Spleen (tissue), 11 donors: ENCODE measurements around the gene IMPDH1. TPM values are rescaled to one million over a fixed set of nuclear protein-coding genes. Genes with fewer than 3 reads are reported as not detected.

Experiments used
- DNase-seq: peaks from one replicate; pipeline ENCODE4 v3.0.0-alpha.2; 2020
- H3K27ac ChIP-seq, 8 donors: fragments of 200-600 bp; sonication (generic) in 7 of 8; 1 replicate in 4 of 8; 2 replicates in 4 of 8; pipeline versions ENCODE4 v1.5.0 to v1.8.0; 2016 to 2021; ENCODE audit warnings: inconsistent platforms in 4 of 8, mild to moderate bottlenecking in 4 of 8, moderate library complexity in 1 of 8
- H3K27me3 ChIP-seq, 7 donors: fragments of 200-600 bp; sonication (generic) in 6 of 7; replicated peaks in 1 of 7; 1 replicate in 4 of 7; 2 replicates in 3 of 7; pipeline versions ENCODE4 v1.5.0 to v1.8.0; 2016 to 2021; ENCODE audit warnings: inconsistent platforms in 3 of 7, mild to moderate bottlenecking in 1 of 7
- H3K36me3 ChIP-seq, 6 donors: fragments of 200-600 bp; sonication (generic) in 5 of 6; 1 replicate in 4 of 6; 2 replicates in 2 of 6; pipeline versions ENCODE4 v1.5.0 to v1.8.0; 2016 to 2021; ENCODE audit warnings: inconsistent platforms in 2 of 6
- H3K4me1 ChIP-seq, 6 donors: fragments of 200-600 bp; sonication (generic) in 5 of 6; 1 replicate in 3 of 6; 2 replicates in 3 of 6; pipeline versions ENCODE4 v1.5.0 to v1.8.0; 2016 to 2021; ENCODE audit warnings: inconsistent platforms in 3 of 6
- H3K4me3 ChIP-seq, 8 donors: fragments of 200-600 bp; sonication (generic) in 7 of 8; 1 replicate in 4 of 8; 2 replicates in 4 of 8; pipeline versions ENCODE4 v1.5.0 to v1.8.0; 2016 to 2021; ENCODE audit warnings: inconsistent platforms in 4 of 8, mild to moderate bottlenecking in 4 of 8, moderate library complexity in 2 of 8
- H3K9me3 ChIP-seq, 8 donors: fragments of 200-600 bp; sonication (generic) in 7 of 8; 1 replicate in 4 of 8; 2 replicates in 4 of 8; pipeline versions ENCODE4 v1.5.0 to v1.8.0; 2016 to 2021; ENCODE audit warnings: inconsistent platforms in 4 of 8
- POLR2A ChIP-seq, 3 donors: fragments of 450-650 bp; IDR thresholded peaks; one replicate each; pipeline ENCODE4 v1.5.1; 2017; ENCODE audit warnings: antibody characterized with exemption in 3 of 3, mild to moderate bottlenecking in 1 of 3
- POLR2AphosphoS5 ChIP-seq, 3 donors: sonication (generic); formaldehyde crosslinking; IDR thresholded peaks; one replicate each; pipeline ENCODE4 v1.5.1; 2017; ENCODE audit warnings: antibody characterized with exemption in 3 of 3
- WGBS, 5 donors: extraction: QIAGEN DNeasy Blood & Tissue Kit in 3 of 5; methylation state at CpG; one replicate each; pipeline versions ENCODE4 v1.1.5 to v1.1.7; 2013 to 2018; 5-methylcytosine and 5-hydroxymethylcytosine counted together
- intact Hi-C: fragments of 100-400 bp; cut with DNase I; formaldehyde crosslinking; loops from one replicate; pipeline ENCODE4 v1.15.0; 2023; ENCODE audit warnings: low total_unique reads
- polyA plus RNA-seq, 3 donors: library from polyadenylated mRNA; stranded (reverse); fragments of 200-250 nt; gene quantifications; one replicate each; pipeline ENCODE4 v1.2.1, GENCODE V29; 2013
- total RNA-seq, 7 donors: library from RNA; depleted of rRNA in 3 of 7; stranded (reverse); fragments of >200 nt in 3 of 7; fragmentation: NEBNext Ultra II Directional in 4 of 7; extraction: Animal tissue kit (Norgen Biotek cat#: 25700) in 4 of 7; gene quantifications; one replicate each; pipeline versions ENCODE4 v1.1.0 to v1.2.1, GENCODE V29; 2016 to 2021
- TF ChIP-seq, protein P1 (sequence below), 11 experiments: fragments of 200-600 bp in 7 of 11; fragments of 450-650 bp in 4 of 11; sonication (generic) in 4 of 11; IDR thresholded peaks in 8 of 11; conservative IDR thresholded peaks in 3 of 11; 1 replicate in 7 of 11; 2 replicates in 4 of 11; pipeline versions ENCODE4 v1.4.0 to v1.8.0; 2016 to 2021; ENCODE audit warnings: antibody characterized with exemption in 11 of 11, inconsistent platforms in 4 of 11, mild to moderate bottlenecking in 1 of 11
- donor health status: healthy with polysubstance abuse.
- donor health status: DM: no; HTN: no; CAD: no; lungs with moderate emphysema.
- donor health status: DM: no; HTN: no; CAD: no.
- donor health status: Bipolar disorder and iron deficiency.
- donor health status: healthy.
- donor health status: DM: no; HTN: no; CAD: no.
- donor health status: DM: yes; HTN: yes; CAD: no.

Gene IMPDH1
- total and polyA plus RNA-seq, 10 donors: 29.9 to 120 (median 83.1) TPM

DNA sequence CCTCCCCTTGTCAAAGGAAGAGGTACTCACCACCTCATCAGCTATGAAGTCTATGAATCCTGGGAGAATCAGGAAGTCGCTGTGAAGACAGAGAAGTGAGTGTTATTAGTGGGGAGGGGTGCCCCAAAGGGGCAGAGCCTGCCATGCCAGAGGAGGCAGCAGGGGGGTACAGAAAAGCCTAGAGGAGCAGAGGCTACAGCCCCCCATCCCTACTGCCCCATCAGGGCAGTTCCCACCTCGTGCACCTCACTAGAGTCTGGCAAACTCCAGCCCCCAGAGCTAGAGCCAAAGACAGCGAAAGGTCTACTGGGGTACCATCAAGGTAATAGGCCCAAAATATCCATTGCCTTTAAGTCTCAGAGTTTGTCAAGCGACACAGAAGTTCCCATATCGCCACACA is 6.1 kb downstream of the IMPDH1 start:
- no peak overlapping the region for H3K27ac ChIP-seq
- H3K36me3 ChIP-seq: peaks cover 0 to 51% (median 31%) of the 10 kb centered on the region in 6 donors
- no peak for TF ChIP-seq POLR2AphosphoS5 (IDR thresholded peaks at IDR 0.05)
- TF ChIP-seq, protein P1, sequence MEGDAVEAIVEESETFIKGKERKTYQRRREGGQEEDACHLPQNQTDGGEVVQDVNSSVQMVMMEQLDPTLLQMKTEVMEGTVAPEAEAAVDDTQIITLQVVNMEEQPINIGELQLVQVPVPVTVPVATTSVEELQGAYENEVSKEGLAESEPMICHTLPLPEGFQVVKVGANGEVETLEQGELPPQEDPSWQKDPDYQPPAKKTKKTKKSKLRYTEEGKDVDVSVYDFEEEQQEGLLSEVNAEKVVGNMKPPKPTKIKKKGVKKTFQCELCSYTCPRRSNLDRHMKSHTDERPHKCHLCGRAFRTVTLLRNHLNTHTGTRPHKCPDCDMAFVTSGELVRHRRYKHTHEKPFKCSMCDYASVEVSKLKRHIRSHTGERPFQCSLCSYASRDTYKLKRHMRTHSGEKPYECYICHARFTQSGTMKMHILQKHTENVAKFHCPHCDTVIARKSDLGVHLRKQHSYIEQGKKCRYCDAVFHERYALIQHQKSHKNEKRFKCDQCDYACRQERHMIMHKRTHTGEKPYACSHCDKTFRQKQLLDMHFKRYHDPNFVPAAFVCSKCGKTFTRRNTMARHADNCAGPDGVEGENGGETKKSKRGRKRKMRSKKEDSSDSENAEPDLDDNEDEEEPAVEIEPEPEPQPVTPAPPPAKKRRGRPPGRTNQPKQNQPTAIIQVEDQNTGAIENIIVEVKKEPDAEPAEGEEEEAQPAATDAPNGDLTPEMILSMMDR (IDR thresholded peaks at IDR 0.05 in 8 of 11, conservative IDR thresholded peaks at IDR 0.05 in 3 of 11): no peak
- no peak for TF ChIP-seq POLR2A (IDR thresholded peaks at IDR 0.05)
- H3K9me3 ChIP-seq: no peaks in the 10 kb centered on the region
- WGBS, 5 donors: 86 to 94% (median 90%) methylated on average over 5 of the region's 5 CpGs
- no peak for DNase-seq
- intact Hi-C loops: no loop called here
- H3K27me3 ChIP-seq: no peaks in the 10 kb centered on the region
- no peak overlapping the region for H3K4me3 ChIP-seq
- H3K4me1 ChIP-seq: peaks cover 17 to 49% (median 43%) of the 10 kb centered on the region in 6 donors

DNA sequence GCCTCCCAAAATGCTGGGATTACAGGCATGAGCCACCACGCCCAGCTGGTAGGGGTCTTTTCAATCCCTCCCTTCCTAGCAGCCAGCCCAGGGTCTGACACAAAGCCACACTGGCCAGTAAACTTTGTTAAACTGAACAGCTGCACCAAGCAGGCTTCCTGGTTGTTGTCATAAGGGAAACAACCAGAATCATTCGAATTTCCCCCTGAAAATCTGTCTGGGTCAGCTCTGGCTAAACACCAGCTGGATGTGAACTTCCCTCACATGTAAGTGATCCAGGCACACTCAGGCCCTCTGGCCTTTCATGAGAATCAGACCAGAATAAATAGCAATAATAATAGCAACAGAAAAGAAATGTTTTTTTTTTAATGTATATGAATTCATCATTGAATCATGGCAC is 7.4 kb downstream of the IMPDH1 start:
- H3K27ac ChIP-seq: no peak overlapping the region
- 67 to 85% (median 82%) methylated on average over 2 of the region's 2 CpGs for WGBS, 5 donors
- H3K4me1 ChIP-seq: peaks cover 14 to 36% (median 30%) of the 10 kb centered on the region in 6 donors
- no peaks in the 10 kb centered on the region for H3K9me3 ChIP-seq
- H3K36me3 ChIP-seq: peaks cover 0 to 64% (median 43%) of the 10 kb centered on the region in 6 donors
- no peak overlapping the region for H3K4me3 ChIP-seq
- no peak for DNase-seq
- TF ChIP-seq POLR2AphosphoS5 (IDR thresholded peaks at IDR 0.05) (no peak), POLR2A (IDR thresholded peaks at IDR 0.05) (no peak)
- TF ChIP-seq, protein P1 (IDR thresholded peaks at IDR 0.05 in 8 of 11, conservative IDR thresholded peaks at IDR 0.05 in 3 of 11): no peak
- intact Hi-C loops: no loop called here
- H3K27me3 ChIP-seq: no peaks in the 10 kb centered on the region

DNA sequence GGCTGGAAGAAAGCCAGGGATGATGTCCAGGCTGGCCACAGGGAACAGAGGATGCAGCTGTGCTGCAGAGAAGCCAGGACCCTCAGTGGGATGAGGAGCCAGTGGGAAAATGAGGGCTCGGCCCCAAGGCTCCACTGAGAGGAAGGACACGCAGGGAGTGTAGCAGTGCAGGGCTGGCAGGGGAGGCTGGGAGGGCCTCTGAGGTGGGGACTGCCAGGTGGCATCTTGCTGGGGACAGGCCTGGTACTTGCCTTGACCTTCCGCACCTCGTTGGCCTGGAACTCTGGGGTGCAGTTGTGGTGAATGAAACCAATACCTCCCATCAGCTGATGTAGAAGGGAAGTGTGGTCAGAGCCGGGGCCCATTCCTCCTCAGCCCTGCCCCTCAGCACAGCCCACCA is 9.2 kb downstream of the IMPDH1 start:
- no peaks in the 10 kb centered on the region for H3K9me3 ChIP-seq
- peaks cover 6 to 24% (median 18%) of the 10 kb centered on the region in 6 donors for H3K4me1 ChIP-seq
- TF ChIP-seq POLR2A (IDR thresholded peaks at IDR 0.05) (no peak), POLR2AphosphoS5 (IDR thresholded peaks at IDR 0.05) (no peak)
- TF ChIP-seq, protein P1 (IDR thresholded peaks at IDR 0.05 in 8 of 11, conservative IDR thresholded peaks at IDR 0.05 in 3 of 11): no peak
- H3K4me3 ChIP-seq: no peak overlapping the region
- intact Hi-C loops: no loop called here
- no peak for DNase-seq
- peaks cover 2 to 82% (median 59%) of the 10 kb centered on the region in 6 donors for H3K36me3 ChIP-seq
- WGBS, 5 donors: 76 to 94% (median 88%) methylated on average over 5 of the region's 5 CpGs
- no peak overlapping the region for H3K27ac ChIP-seq
- no peaks in the 10 kb centered on the region for H3K27me3 ChIP-seq

DNA sequence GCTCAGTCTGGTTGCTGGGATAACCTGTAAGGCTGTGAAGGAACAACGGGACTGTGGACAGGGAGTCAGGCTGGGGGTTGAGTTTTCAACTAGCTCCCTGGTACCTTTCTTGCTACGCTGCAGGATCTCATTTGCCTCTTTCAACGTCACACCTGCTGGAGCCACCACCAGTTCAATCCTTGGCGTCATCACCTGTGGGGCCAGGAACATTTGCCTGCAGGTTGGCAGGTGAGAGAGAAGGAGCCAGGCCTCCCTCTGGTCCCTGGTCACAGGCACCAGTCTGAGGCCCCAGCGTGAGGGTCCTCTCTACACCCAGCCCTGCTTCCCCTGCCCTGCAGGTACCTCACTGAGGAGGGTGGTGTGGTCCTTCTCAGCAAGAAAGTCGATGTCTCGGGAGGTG is 9.8 kb downstream of the IMPDH1 start:
- H3K27ac ChIP-seq: no peak overlapping the region
- no peak overlapping the region for H3K4me3 ChIP-seq
- peaks cover 2 to 88% (median 65%) of the 10 kb centered on the region in 6 donors for H3K36me3 ChIP-seq
- no peaks in the 10 kb centered on the region for H3K27me3 ChIP-seq
- H3K4me1 ChIP-seq: peaks cover 4 to 19% (median 14%) of the 10 kb centered on the region in 6 donors
- TF ChIP-seq, protein P1 (IDR thresholded peaks at IDR 0.05 in 8 of 11, conservative IDR thresholded peaks at IDR 0.05 in 3 of 11): no peak
- TF ChIP-seq POLR2AphosphoS5 (IDR thresholded peaks at IDR 0.05): no peak
- TF ChIP-seq POLR2A (IDR thresholded peaks at IDR 0.05): no peak
- no peak for DNase-seq
- no peaks in the 10 kb centered on the region for H3K9me3 ChIP-seq
- WGBS, 5 donors: 88 to 100% (median 96%) methylated on average over 4 to 7 of the region's 7 CpGs
- intact Hi-C loops: loop anchor here (2.0 kb wide), 1 partner anchor 25 kb away; no protein-coding TSS in a partner anchor
